Ramos (cell line): ENCODE measurements around the gene MYO1F.
"Not testable (repeated sequence)": the region's sequence is repeated elsewhere in the genome, so short reads cannot be mapped to it uniquely, and the experiment has no call there.

Experiments used
- in situ Hi-C: fragments of 300-500 bp; cut with MboI; formaldehyde crosslinking; loops from one replicate; pipeline ENCODE4 v1.14.3; 2022; ENCODE audit warnings: low sequenced_read_pairs; ENCODE audit not compliant: unreplicated experiment

The MYO1F gene

GRCh38 chr19:8569066-8569771, 8.0 kb downstream of the MYO1F start:
- in situ Hi-C loops: no loop called here

GRCh38 chr19:8567522-8568172, 9.6 kb downstream of the MYO1F start:
- in situ Hi-C loops: no loop called here

GRCh38 chr19:8566855-8567254, 10.4 kb downstream of the MYO1F start:
- in situ Hi-C loops: no loop called here

- in situ Hi-C loops: not testable (repeated sequence)
Observed at GRCh38 chr19:8564866-8565265, 12.4 kb downstream of the MYO1F start.

- in situ Hi-C loops: no loop called here
Observed at GRCh38 chr19:8561075-8561764, 16.0 kb downstream of the MYO1F start.

- in situ Hi-C loops: no loop called here
Observed at GRCh38 chr19:8558325-8558724, 18.9 kb downstream of the MYO1F start.

- in situ Hi-C loops: no loop called here
Observed at GRCh38 chr19:8557642-8558238, 19.5 kb downstream of the MYO1F start.

- in situ Hi-C loops: not testable (repeated sequence)
Observed at GRCh38 chr19:8553729-8554128, 23.5 kb downstream of the MYO1F start.

- in situ Hi-C loops: no loop called here
Observed at GRCh38 chr19:8552810-8553209, 24.4 kb downstream of the MYO1F start.

GRCh38 chr19:8550070-8550469, 27.2 kb downstream of the MYO1F start:
- in situ Hi-C loops: no loop called here

GRCh38 chr19:8545743-8546142, 31.5 kb downstream of the MYO1F start:
- in situ Hi-C loops: no loop called here

GRCh38 chr19:8544168-8544567, 33.1 kb downstream of the MYO1F start:
- in situ Hi-C loops: no loop called here

GRCh38 chr19:8539621-8540149, 37.6 kb downstream of the MYO1F start:
- in situ Hi-C loops: no loop called here

GRCh38 chr19:8537099-8537498, 40.1 kb downstream of the MYO1F start:
- in situ Hi-C loops: no loop called here

GRCh38 chr19:8536282-8536681, 41.0 kb downstream of the MYO1F start:
- in situ Hi-C loops: no loop called here

- in situ Hi-C loops: no loop called here
Observed at GRCh38 chr19:8532225-8532624, 45.0 kb downstream of the MYO1F start.

- in situ Hi-C loops: no loop called here
Observed at GRCh38 chr19:8531470-8531869, 45.8 kb downstream of the MYO1F start.

GRCh38 chr19:8530061-8530679, 47.1 kb downstream of the MYO1F start:
- in situ Hi-C loops: no loop called here

- in situ Hi-C loops: no loop called here
Observed at GRCh38 chr19:8529369-8530006, 47.8 kb downstream of the MYO1F start.

GRCh38 chr19:8528500-8528899, 48.7 kb downstream of the MYO1F start:
- in situ Hi-C loops: no loop called here
